Measurements from ENCODE around the gene ERC2. TPM values are rescaled to one million over a fixed set of nuclear protein-coding genes. Genes with fewer than 3 reads are reported as not detected.

The ERC2 gene
- total RNA-seq, 1 donor from 2014 or later, result 7.4 TPM

DNA sequence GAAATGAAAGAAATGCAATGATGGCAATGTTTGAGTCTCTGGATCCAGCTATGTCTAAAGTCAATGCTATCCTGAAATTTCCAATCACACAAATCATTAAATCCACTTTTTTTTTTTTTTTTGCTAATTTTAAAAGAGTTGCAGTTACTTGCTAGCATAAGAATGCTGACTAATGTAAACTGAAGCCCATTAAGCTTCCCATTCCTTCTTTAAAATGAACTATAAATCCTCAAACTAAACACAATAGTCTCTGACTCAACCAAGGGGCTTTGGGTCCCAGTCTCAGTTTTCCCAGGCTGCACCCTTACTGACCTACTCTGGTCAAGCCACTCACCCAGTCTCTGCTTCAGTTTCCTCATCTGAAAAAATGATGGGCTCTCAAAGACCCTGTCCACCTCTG is 361.1 kb downstream of the ERC2 start:
- no peak overlapping the region for H3K9ac ChIP-seq (ENCODE audit: low read length)
- no peak overlapping the region for H3K27ac ChIP-seq (ENCODE audit: low read depth, low read length)
- H3K4me3 ChIP-seq (ENCODE audit: insufficient read depth, low read depth, low read length), result no peak overlapping the region
- H3K27me3 Mint-ChIP-seq (ENCODE audit: low read depth, unreplicated experiment), result no peaks in the 10 kb centered on the region
- H3K36me3 Mint-ChIP-seq (ENCODE audit: low read depth, unreplicated experiment), result peaks cover 2% of the 10 kb centered on the region
- H3K4me2 ChIP-seq (ENCODE audit: low read length), result no peak overlapping the region
- H3K36me3 ChIP-seq (ENCODE audit: insufficient read depth, low read length), result no peaks in the 10 kb centered on the region
- no peak overlapping the region for H3K4me3 Mint-ChIP-seq (ENCODE audit: unreplicated experiment)
- no peak overlapping the region for H3K27ac Mint-ChIP-seq (ENCODE audit: unreplicated experiment)
- no peaks in the 10 kb centered on the region for H3K9me3 ChIP-seq (ENCODE audit: insufficient read depth, low read depth, low read length)
- H4K20me1 ChIP-seq (ENCODE audit: insufficient read depth, low read length), result no peaks in the 10 kb centered on the region
- peaks cover 9% of the 10 kb centered on the region for H3K4me1 Mint-ChIP-seq (ENCODE audit: low read depth, unreplicated experiment)
- TF ChIP-seq EZH2 (IDR thresholded peaks at IDR 0.05; ENCODE audit: insufficient read depth, low read length), result no peak
- TF ChIP-seq, protein P1, sequence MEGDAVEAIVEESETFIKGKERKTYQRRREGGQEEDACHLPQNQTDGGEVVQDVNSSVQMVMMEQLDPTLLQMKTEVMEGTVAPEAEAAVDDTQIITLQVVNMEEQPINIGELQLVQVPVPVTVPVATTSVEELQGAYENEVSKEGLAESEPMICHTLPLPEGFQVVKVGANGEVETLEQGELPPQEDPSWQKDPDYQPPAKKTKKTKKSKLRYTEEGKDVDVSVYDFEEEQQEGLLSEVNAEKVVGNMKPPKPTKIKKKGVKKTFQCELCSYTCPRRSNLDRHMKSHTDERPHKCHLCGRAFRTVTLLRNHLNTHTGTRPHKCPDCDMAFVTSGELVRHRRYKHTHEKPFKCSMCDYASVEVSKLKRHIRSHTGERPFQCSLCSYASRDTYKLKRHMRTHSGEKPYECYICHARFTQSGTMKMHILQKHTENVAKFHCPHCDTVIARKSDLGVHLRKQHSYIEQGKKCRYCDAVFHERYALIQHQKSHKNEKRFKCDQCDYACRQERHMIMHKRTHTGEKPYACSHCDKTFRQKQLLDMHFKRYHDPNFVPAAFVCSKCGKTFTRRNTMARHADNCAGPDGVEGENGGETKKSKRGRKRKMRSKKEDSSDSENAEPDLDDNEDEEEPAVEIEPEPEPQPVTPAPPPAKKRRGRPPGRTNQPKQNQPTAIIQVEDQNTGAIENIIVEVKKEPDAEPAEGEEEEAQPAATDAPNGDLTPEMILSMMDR (IDR thresholded peaks at IDR 0.05; ENCODE audit: insufficient read depth, low read depth, low read length), result no peak
- DNase-seq (ENCODE audit: low read depth) (no peak), FAIRE-seq (no peak)
- no peaks in the 10 kb centered on the region for H3K79me2 ChIP-seq (ENCODE audit: insufficient read depth, low read length)
- H3K27me3 ChIP-seq (ENCODE audit: insufficient read depth, low read length), result peaks cover 4% of the 10 kb centered on the region
- H2AFZ ChIP-seq (ENCODE audit: low read depth, low read length), result no peak overlapping the region
- H3K4me1 ChIP-seq (ENCODE audit: insufficient read depth, low read length), result no peaks in the 10 kb centered on the region
- no peaks in the 10 kb centered on the region for H3K9me3 Mint-ChIP-seq (ENCODE audit: unreplicated experiment)

DNA sequence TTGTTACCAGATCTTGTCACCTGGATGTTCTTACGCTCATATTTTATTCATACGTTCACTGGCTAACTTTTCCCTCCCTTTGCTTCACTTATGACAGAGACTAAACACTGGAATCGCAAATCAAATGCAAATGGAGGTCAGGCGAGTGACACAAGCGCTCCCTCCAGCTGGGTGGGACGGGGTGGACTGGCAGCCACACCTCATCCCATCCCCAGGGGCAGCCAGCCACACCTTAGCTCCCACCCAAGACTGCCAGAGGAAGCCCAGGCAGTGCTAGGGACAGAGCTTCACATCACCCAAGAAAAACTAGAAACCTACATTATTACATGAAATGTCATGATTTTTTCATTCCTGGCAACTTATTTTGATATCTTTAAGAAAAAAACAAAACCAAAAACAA is 366.2 kb downstream of the ERC2 start:
- H3K27ac ChIP-seq (ENCODE audit: low read depth, low read length), result no peak overlapping the region
- Mint-ChIP-seq H3K4me3 (ENCODE audit: unreplicated experiment) (no peak overlapping the region), H3K9me3 (ENCODE audit: unreplicated experiment) (peaks cover 1% of the 10 kb centered on the region), H3K27ac (ENCODE audit: unreplicated experiment) (no peak overlapping the region), H3K27me3 (ENCODE audit: low read depth, unreplicated experiment) (no peaks in the 10 kb centered on the region), H3K36me3 (ENCODE audit: low read depth, unreplicated experiment) (peaks cover 6% of the 10 kb centered on the region), H3K4me1 (ENCODE audit: low read depth, unreplicated experiment) (peaks cover 2% of the 10 kb centered on the region)
- H3K79me2 ChIP-seq (ENCODE audit: insufficient read depth, low read length), result no peaks in the 10 kb centered on the region
- H3K4me3 ChIP-seq (ENCODE audit: insufficient read depth, low read depth, low read length), result no peak overlapping the region
- H3K4me1 ChIP-seq (ENCODE audit: insufficient read depth, low read length), result no peaks in the 10 kb centered on the region
- DNase-seq (ENCODE audit: low read depth) (no peak), FAIRE-seq (no peak)
- H4K20me1 ChIP-seq (ENCODE audit: insufficient read depth, low read length), result no peaks in the 10 kb centered on the region
- H3K9me3 ChIP-seq (ENCODE audit: insufficient read depth, low read depth, low read length), result no peaks in the 10 kb centered on the region
- H3K9ac ChIP-seq (ENCODE audit: low read length), result no peak overlapping the region
- no peak for TF ChIP-seq EZH2 (IDR thresholded peaks at IDR 0.05; ENCODE audit: insufficient read depth, low read length)
- TF ChIP-seq, protein P1 (IDR thresholded peaks at IDR 0.05; ENCODE audit: insufficient read depth, low read depth, low read length), result no peak
- no peak overlapping the region for H3K4me2 ChIP-seq (ENCODE audit: low read length)
- H3K36me3 ChIP-seq (ENCODE audit: insufficient read depth, low read length), result no peaks in the 10 kb centered on the region
- no peak overlapping the region for H2AFZ ChIP-seq (ENCODE audit: low read depth, low read length)
- peaks cover 2% of the 10 kb centered on the region for H3K27me3 ChIP-seq (ENCODE audit: insufficient read depth, low read length)

DNA sequence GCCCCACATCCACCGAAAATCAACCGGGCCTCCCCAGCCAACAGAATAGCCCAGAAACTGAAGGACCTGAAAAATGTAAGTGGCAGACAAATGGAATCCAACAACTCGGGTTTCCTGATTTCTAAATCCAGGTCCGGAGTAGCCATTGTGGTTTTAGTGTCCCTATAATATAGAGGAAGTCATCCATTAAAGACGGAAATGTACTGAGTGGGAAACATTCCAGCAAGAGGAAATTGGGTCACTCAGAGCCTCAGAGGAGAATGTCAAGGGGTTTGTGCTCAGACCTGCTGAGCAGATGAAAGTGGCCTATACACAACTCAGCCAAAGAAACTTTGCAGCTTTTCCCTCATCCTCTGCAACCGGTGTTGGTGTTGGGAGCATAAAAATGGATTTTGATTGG is 366.7 kb downstream of the ERC2 start:
- Mint-ChIP-seq H3K4me1 (ENCODE audit: low read depth, unreplicated experiment) (no peaks in the 10 kb centered on the region), H3K36me3 (ENCODE audit: low read depth, unreplicated experiment) (peaks cover 4% of the 10 kb centered on the region)
- TF ChIP-seq EZH2 (IDR thresholded peaks at IDR 0.05; ENCODE audit: insufficient read depth, low read length), result no peak
- TF ChIP-seq, protein P1 (IDR thresholded peaks at IDR 0.05; ENCODE audit: insufficient read depth, low read depth, low read length), result no peak

More for the DNA sequence above, 366.7 kb downstream of the ERC2 start:
- no peak overlapping the region for H2AFZ ChIP-seq (ENCODE audit: low read depth, low read length)
- peaks cover 2% of the 10 kb centered on the region for H3K27me3 ChIP-seq (ENCODE audit: insufficient read depth, low read length)
- no peak overlapping the region for H3K27ac ChIP-seq (ENCODE audit: low read depth, low read length)
- no peak overlapping the region for H3K4me2 ChIP-seq (ENCODE audit: low read length)
- no peak for DNase-seq (ENCODE audit: low read depth)
- H3K27me3 Mint-ChIP-seq (ENCODE audit: low read depth, unreplicated experiment), result no peaks in the 10 kb centered on the region
- H3K9ac ChIP-seq (ENCODE audit: low read length), result no peak overlapping the region
- H3K4me3 Mint-ChIP-seq (ENCODE audit: unreplicated experiment), result no peak overlapping the region
- H3K9me3 ChIP-seq (ENCODE audit: insufficient read depth, low read depth, low read length), result no peaks in the 10 kb centered on the region
- no peaks in the 10 kb centered on the region for H3K36me3 ChIP-seq (ENCODE audit: insufficient read depth, low read length)
- no peak overlapping the region for H3K4me3 ChIP-seq (ENCODE audit: insufficient read depth, low read depth, low read length)
- no peak for FAIRE-seq
- H3K9me3 Mint-ChIP-seq (ENCODE audit: unreplicated experiment), result peaks cover 1% of the 10 kb centered on the region
- no peaks in the 10 kb centered on the region for H4K20me1 ChIP-seq (ENCODE audit: insufficient read depth, low read length)
- H3K79me2 ChIP-seq (ENCODE audit: insufficient read depth, low read length), result no peaks in the 10 kb centered on the region
- no peak overlapping the region for H3K27ac Mint-ChIP-seq (ENCODE audit: unreplicated experiment)
- no peaks in the 10 kb centered on the region for H3K4me1 ChIP-seq (ENCODE audit: insufficient read depth, low read length)

Data from astrocyte (in vitro differentiated cells and primary cell).